UCSD-AML1 (cell line): ENCODE results near the gene NNMT.

ENCODE experiments used
- DNase-seq: peaks from one replicate; lab custom pipeline; 2025; ENCODE audit not compliant: unreplicated experiment; lab: John Stamatoyannopoulos, UW

NNMT gene

DNA sequence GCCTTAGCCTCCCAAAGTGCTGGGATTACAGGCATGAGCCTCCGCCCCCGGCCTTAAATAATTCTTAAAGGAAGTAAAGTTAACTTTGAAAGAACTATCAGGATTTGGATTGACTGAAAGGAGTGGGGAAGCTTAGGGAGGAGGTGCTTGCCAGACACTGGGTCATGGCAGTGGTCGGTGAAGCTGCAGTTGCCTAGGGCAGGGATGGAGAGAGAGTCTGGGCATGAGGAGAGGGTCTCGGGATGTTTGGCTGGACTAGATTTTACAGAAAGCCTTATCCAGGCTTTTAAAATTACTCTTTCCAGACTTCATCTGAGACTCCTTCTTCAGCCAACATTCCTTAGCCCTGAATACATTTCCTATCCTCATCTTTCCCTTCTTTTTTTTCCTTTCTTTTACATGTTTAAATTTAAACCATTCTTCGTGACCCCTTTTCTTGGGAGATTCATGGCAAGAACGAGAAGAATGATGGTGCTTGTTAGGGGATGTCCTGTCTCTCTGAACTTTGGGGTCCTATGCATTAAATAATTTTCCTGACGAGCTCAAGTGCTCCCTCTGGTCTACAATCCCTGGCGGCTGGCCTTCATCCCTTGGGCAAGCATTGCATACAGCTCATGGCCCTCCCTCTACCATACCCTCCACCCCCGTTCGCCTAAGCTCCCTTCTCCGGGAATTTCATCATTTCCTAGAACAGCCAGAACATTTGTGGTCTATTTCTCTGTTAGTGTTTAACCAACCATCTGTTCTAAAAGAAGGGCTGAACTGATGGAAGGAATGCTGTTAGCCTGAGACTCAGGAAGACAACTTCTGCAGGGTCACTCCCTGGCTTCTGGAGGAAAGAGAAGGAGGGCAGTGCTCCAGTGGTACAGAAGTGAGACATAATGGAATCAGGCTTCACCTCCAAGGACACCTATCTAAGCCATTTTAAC is at the start of gene NNMT:
NNMT (plus strand) TSS at position 724 of the 929 bp plus-strand sequence; CDS start at position 882, 158 bp downstream.
- DNase-seq: no peak

DNA sequence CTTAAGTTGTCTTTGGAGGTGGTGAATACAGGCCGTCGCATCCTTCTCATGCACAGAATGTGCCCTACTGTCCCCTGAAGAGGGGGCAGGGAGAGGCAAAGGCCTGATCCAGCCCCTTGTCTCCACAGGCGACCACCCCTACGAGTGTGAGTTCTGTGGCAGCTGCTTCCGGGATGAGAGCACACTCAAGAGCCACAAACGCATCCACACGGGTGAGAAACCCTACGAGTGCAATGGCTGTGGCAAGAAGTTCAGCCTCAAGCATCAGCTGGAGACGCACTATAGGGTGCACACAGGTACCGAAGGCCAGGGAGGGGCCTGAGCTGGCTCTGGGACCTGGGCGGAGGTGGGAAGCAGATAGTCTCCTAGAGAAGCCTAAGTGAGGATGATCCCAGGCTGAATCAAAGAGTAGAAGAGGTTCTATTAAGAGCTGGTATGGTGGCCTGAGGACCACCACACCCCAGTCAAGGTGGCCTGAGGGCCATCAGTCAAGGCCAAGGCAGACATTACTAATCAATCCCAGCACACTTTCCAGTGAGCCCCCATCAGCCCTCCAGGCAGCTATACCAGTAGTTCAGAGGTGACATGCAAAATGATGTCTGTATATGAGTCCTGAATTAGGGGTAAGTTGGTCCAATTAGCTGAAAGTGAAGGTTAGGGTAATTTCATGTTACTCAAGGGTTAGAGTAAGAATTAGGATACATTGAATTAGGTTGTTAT is 49.0 kb upstream of the NNMT start:
- no peak for DNase-seq

- DNase-seq: no peak
Measured at GRCh38 chr11:114250180-114250579, 46.0 kb upstream of the NNMT start.

DNA sequence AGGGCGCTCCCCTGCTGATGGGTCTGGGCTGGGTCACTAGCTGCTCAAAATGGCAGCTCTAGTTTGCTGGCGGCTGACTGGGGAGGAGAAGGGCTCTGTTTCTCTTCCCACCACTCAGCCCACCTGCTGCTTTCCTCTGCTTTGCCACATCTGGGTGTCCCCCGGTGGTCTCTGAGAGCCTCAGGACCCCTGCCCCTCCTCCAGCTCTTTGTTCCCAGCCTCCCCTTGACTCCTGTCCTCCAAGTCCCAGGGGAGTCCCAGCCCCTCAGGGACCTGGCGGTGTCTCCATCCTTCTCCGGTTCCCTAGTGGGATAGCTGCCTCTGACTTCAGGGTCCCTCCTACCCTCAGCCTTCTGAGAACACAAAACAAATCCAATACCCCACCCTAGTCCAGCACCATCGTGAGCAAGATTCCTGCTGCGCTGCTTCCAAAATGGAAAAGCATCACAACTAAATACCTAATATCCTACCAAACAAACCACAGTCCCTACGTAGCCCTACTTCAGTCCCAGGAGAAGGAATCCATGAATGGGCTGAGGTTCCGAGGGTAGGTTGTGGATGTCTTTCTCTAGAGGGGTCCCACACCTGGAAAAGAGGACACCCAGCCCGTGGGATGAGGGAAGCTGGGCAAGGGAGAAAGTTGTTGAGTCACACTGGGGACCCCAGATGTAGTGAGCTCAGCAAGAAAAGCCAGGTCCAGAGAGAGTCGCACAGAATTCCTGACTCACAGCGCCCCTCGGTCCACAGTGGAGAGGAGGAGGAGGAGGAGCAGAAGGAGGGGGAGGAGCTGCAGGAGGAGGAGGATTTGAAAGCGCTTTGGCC is 45.0 kb upstream of the NNMT start:
- DNase-seq: no peak

DNA sequence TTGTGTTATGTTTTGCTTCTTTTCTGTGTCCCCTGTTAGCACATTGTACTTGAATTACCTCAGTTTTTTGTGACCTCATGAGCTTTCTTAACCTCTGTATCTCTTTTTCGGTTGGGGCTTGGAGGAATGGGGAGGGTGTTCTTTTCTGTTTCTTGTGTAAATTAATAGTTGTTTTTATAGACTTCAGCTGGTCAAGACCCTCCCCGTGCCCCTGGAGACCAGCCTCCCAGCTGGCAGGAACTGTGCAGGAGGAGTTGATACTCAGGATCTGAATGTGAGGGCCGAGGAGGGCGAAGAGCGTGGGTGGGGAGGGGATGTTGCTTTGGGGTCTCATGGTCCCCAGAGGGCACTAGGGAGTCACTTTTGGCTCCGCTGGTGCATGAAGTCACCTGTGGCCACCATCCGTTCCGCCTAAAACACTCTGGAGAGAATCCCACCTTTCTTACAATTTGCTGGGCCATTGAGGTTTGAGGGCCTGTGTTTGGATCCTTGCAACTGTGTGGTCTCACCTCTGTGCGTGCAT is 44.3 kb upstream of the NNMT start:
- no peak for DNase-seq

GRCh38 chr11:114252767-114253166 is 43.4 kb upstream of the NNMT start:
- DNase-seq: no peak

DNA sequence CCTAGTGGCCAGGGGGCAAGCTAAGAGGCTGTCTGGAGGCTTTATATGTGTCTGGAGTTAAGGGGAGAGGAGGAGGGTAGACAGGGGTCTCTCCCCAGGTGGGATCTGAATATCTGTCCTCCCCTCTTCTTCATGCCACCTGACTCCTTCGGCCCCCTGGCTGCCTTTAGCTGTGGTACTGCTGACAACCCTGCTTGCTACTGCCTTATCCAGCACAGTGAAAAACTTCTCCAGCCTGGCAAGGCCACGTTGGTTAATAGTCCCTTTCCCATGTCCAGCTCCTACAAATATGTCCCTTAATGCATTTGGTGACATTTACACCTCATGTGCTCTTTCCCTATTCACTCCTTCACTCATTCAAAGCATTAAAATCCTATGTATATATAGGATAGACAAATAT is 42.4 kb upstream of the NNMT start:
- DNase-seq: no peak

- DNase-seq: no peak
Measured at GRCh38 chr11:114254571-114255146, 41.5 kb upstream of the NNMT start.

GRCh38 chr11:114255289-114255688 is 40.9 kb upstream of the NNMT start:
- DNase-seq: no peak

DNA sequence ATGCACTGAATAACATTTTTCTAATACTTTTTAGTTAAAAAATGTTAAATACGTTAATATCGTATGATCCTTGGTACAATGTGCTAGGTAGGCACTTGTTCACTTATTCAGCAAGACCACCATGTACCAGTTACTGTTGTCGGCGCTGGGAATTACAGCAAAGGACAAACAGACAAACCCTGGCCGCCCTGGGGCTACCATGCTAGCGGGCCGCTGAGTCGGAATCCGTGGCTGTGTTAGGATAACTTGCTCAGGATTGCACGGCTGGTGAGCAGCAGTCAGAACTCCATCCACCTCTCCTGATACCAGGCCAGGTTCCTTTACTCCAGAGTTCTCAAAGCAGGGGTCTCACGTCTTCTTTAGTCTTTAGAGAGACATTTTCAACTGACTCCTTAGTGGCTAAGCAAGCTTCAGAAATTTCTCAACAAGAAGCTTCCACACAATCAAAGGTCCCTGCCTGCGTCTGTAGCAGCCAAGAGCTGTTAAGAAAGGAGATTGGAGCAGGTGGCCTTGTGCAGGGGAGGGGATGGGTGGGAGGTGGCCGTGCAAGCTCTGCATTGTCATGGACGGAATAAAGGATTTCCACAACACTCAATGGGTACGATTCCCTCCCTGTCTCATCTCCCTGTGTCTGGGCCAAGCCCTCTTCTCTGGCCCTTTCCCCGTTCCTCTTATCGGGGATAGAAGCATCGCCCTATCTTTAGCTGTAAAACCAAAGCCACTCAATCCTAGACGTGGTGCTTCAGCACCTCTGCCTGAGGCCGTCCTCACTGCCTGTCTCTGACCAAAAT is 39.8 kb upstream of the NNMT start:
- no peak for DNase-seq

DNA sequence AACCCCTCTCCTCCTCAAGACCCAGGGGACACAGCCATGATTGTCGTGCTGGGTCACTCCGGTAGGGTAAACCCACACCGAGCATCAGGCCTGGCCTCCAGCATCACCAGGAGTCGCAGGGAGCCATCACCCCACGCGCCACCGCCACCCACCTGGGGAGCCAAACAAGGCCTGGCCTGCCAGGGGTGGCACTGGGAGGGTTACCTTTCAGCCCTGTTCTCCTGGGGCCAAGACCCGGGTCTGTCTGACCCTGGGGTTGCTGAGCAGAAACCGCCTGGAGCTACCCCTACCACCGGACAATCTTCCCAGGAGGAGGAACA is 39.3 kb upstream of the NNMT start:
- no peak for DNase-seq

- peak; percentile 49 for DNase-seq
Measured at GRCh38 chr11:114257621-114258558, 38.3 kb upstream of the NNMT start.

- peak; percentile 50 for DNase-seq
Measured at GRCh38 chr11:114258696-114259095, 37.5 kb upstream of the NNMT start.

DNA sequence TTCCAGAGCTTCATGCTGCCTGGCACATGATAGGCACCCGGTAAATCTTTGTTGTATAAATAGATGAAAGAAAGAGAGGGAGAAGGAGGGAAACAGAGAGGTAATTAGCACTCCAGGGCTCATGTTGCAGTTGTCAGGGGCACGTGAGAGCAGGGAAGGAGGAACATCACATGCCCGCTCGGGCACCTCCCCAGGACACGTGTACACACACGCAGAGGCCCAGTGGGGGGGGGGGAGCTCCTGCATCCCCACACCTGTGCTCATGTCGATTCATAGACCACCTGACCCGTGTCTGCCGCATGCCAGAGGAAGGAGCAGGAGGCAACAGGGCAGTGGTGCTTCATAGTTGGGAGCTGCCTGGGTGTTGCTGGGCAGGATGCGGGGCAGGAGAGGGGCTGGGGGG is 37.1 kb upstream of the NNMT start:
- no peak for DNase-seq

DNA sequence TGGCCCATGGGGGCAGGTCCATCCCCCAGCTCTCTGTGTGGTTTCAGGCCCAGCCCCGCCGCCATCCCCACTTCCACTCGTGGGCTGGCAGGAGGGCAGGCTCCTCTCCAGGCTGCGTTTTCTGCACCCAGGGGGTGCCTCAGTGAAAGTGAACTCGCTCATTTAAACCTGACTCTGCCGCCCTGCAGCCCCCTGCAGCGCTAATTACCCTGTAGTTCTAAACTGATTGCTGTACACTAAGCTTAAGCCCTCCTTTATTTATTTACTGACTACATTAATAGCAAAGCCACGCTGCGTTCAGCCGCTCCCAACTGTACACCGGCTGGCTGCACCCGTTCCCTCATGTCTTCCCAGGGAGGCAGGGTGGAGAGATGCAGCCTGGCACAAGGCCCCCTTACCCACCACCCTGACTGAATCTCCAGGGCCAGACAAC is 36.6 kb upstream of the NNMT start:
- no peak for DNase-seq

DNA sequence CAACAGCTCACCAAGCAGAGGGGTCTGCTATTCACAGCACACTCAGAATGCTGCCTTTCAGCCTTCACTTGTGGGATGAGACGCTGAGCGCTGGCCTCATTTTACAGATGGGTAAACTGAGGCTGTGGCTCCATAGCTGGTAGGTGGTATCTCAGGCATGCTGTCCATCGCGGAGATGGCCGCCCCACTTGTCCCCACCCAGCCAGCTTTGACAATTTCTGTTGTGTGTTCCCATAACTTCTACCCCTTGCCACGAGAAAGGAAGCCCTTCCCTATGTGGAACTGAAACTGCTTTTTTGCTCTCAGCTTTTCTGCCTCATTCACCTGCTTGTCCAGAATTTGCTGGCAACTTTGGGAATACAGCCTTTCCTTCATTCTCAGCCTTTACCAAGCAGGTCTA is 36.1 kb upstream of the NNMT start:
- no peak for DNase-seq

GRCh38 chr11:114260483-114260882 is 35.7 kb upstream of the NNMT start:
- no peak for DNase-seq

- DNase-seq: no peak
Measured at GRCh38 chr11:114261791-114262190, 34.4 kb upstream of the NNMT start.
